ENCODE results near the gene PPDPF. TPM values are rescaled to one million over a fixed set of nuclear protein-coding genes. Genes with fewer than 3 reads are reported as not detected.

The PPDPF gene
- total RNA-seq, 4 donors from 2014 or later = 122 to 426 (median 348) TPM

DNA sequence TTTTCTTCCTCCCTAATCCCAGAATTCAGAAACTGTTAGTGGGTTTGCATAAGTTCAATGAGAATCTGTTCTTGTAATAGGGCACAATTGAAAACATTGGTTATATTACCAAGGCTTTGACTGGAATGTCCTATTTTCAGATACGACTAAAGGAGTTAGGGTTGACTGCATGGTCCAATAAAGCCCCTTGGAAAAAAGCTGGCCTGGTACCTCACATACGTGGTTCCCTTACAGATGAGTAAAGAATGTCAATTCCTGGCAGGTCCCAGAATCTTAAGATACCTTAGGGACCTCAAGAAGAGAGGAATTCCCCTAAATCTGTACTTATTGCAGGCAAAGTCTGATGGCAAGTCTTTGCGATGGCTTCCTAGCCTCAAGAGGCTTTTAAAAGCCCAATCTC lies 4.6 kb downstream of the PPDPF start:
- WGBS, 2 donors = 57 to 58% methylated on average over 3 of the region's 3 CpGs
- intact Hi-C loops (cut with DNase I; ENCODE audit: low total_unique reads) = no loop called here
- no peak overlapping the region for H3K4me3 ChIP-seq (ENCODE audit: low read depth, poor library complexity, severe bottlenecking)
- no peak for DNase-seq (ENCODE audit: low spot score in 2 of 2)
- no peak for TF ChIP-seq POLR2A (IDR thresholded peaks at IDR 0.05)
- TF ChIP-seq, protein P1, sequence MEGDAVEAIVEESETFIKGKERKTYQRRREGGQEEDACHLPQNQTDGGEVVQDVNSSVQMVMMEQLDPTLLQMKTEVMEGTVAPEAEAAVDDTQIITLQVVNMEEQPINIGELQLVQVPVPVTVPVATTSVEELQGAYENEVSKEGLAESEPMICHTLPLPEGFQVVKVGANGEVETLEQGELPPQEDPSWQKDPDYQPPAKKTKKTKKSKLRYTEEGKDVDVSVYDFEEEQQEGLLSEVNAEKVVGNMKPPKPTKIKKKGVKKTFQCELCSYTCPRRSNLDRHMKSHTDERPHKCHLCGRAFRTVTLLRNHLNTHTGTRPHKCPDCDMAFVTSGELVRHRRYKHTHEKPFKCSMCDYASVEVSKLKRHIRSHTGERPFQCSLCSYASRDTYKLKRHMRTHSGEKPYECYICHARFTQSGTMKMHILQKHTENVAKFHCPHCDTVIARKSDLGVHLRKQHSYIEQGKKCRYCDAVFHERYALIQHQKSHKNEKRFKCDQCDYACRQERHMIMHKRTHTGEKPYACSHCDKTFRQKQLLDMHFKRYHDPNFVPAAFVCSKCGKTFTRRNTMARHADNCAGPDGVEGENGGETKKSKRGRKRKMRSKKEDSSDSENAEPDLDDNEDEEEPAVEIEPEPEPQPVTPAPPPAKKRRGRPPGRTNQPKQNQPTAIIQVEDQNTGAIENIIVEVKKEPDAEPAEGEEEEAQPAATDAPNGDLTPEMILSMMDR (IDR thresholded peaks at IDR 0.05) = no peak

DNA sequence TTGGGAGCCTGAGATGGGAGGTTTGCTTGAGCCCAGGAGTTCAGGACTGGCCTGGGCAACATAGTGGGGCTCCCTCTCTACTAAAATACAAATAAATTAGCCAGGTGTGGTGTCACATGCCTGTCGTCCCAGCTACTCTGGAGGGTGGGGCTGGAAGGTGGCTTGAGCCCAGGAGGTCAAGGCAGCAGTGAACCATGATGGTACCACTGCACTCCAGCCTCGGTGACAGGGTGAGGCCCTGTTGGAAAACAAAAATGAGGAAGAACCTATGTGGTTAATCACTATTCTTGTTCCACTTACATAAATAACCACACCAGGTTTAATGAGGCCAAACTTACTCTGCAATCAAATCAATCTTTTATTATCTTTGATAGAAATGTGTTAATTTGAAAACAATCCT lies 5.4 kb downstream of the PPDPF start:
- intact Hi-C loops (cut with DNase I; ENCODE audit: low total_unique reads) = no loop called here
- 15 to 16% methylated on average over 2 of the region's 2 CpGs for WGBS, 2 donors
- no peak for DNase-seq (ENCODE audit: low spot score in 2 of 2)
- TF ChIP-seq, protein P1 (IDR thresholded peaks at IDR 0.05) = no peak
- TF ChIP-seq POLR2A (IDR thresholded peaks at IDR 0.05) = no peak
- no peak overlapping the region for H3K4me3 ChIP-seq (ENCODE audit: low read depth, poor library complexity, severe bottlenecking)

DNA sequence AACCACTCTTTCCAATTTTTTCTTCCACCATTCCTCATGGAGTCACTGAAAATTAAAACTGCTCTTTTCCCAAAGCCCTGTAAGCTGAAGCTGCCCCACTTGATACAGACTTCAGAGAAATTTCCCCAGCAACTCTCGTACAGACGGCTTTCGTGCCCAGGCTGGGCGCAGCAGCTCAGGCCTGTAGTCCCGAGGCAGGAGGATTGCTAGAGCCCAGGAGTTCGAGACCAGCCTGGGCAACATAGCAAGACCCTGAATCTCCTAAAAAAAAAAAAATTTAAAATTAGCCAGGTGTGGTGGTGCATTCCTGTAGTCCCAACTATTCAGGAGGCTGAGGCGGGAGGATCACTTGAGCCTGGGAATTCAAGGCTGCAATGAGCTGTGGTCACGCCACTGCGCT lies 6.6 kb downstream of the PPDPF start:
- DNase-seq (ENCODE audit: low spot score in 2 of 2) = no peak
- intact Hi-C loops (cut with DNase I; ENCODE audit: low total_unique reads) = no loop called here
- 78 to 83% methylated on average over 9 of the region's 9 CpGs for WGBS, 2 donors
- no peak overlapping the region for H3K4me3 ChIP-seq (ENCODE audit: low read depth, poor library complexity, severe bottlenecking)
- no peak for TF ChIP-seq POLR2A (IDR thresholded peaks at IDR 0.05)
- TF ChIP-seq, protein P1 (IDR thresholded peaks at IDR 0.05) = no peak

DNA sequence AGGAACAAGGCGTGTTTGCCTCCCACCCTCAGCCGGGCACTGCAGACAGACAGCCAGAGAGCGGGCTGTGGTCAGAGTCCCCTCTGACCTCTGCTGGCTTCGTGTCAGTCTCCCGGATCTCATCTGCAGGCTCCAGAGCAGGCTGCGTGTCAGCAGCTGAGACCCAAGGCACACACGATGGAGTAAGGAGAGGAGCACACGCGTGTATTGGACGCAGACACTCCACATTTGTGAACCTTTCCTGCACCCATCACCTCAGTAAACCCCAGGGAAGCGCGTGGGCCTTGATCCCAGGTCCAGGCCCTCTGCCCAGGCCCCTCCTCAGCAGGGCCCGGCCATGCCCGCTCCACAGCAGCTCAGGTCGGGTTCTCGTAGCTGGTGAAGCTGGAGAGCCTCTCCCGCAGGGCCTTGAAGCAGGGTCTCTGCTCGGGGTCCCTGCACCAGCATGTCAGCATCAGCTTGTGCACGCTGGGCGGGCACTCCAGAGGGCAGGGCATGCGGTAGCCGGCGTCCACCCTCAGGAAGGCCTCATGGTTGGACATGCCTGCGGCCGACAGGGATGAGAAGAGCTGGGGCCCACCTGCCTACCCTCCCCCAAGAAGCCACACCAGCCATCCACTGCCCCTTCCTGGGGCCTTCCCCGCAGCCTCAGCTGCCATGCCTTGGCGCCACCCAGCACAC lies 8.8 kb downstream of the PPDPF start:
- intact Hi-C loops (cut with DNase I; ENCODE audit: low total_unique reads) = no loop called here
- no peak overlapping the region for H3K4me3 ChIP-seq (ENCODE audit: low read depth, poor library complexity, severe bottlenecking)
- TF ChIP-seq, protein P1 (IDR thresholded peaks at IDR 0.05) = no peak
- TF ChIP-seq POLR2A (IDR thresholded peaks at IDR 0.05) = no peak
- 84 to 86% methylated on average over 24 to 27 of the region's 27 CpGs for WGBS, 2 donors
- DNase-seq (ENCODE audit: low spot score in 2 of 2) = no peak

DNA sequence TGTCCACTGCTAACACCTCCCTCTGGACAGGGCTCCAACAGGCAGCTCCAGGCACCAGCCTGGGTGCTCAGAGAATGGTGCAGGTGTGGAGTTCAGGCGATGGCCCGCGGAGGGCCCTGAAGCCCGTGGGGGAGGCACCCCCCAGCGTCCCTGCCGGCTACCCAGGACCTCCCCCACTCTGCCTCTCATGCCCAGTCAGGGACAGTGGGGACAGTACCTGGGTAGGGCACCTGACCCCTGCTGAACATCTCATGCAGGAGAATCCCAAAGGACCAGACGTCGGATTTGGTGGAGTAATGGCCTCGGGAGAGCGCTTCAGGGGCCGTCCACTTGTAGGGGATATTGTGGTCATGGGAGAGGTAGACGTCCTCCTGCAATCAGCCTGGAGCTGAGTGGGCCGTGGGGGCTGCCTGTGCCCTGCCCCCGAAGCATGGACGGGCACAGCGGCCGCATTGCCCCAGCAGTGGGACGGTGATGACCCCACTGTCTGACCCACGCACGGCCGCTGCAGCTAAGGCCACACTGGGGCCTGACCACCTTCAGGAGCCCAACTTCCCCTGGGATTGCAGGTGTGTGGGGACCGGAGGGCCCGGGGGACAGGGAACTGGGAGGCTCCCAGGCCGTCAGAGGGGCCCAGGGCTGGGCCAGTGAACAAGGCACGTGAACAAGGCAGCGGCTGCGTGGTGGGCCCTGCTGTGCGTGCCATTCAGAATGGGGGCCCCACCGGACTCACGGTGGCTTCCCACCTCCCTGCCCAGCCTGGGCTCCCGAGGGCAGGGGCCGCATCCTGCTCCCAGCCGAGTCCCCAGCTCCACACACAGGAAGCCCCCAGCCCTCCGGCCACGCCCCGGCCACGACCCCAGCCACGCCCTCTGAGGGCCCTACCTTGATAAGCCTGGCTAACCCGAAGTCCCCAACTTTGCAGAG lies 9.6 kb downstream of the PPDPF start:
- no peak overlapping the region for H3K4me3 ChIP-seq (ENCODE audit: low read depth, poor library complexity, severe bottlenecking)
- WGBS, 2 donors = 75 to 85% methylated on average over 15 to 37 of the region's 39 CpGs
- DNase-seq (ENCODE audit: low spot score in 2 of 2) = no peak
- intact Hi-C loops (cut with DNase I; ENCODE audit: low total_unique reads) = no loop called here
- TF ChIP-seq POLR2A (IDR thresholded peaks at IDR 0.05) = no peak
- TF ChIP-seq, protein P1 (IDR thresholded peaks at IDR 0.05) = no peak
